ELR (cell line): ENCODE results near the gene FN1.

Experiments used
- DNase-seq: peaks from one replicate; pipeline ENCODE4 v3.0.0-alpha.2; 2015; ENCODE audit warnings: low read depth

FN1 gene

DNA sequence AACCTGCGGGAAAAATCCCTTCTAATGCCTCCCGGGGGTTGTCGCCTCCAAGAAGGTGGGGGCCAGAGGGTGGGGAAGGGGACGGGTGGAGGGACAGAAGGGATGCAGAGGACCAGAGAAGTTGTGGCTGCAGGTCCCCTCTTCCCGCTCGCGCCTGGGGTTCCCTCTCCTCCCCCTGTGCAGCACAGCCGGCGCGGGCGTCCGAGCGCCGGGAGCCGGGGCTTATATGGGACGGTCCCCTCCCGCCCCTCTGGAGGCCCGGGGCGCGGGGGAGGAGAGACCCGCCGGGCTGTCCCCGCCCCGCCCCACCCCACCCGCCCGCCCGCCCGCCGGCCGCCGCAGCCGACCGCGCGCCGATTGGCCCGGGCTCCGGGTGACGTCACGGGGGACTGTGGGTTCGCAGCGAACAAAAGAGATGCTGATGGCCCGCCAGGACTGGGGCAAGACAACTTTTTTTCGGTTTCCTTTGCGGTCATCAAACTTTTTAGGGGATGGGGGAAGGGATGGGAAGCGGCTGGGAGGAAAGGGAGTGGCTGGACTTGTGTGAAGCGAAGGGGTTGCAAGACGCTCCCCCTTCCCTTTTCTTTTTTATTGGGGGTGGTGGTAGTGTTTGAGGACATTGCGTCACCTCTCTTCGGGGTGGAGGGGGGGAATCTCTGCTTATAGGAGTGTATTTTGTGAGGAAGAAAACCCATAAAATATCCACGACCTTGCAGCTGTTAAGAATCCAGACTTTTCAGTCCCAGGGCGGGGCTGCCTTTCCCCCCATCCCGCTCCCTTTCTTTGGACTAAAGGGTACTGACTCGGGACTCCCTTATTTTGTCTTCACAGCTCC lies at the start of gene FN1:
Gene FN1 (minus strand): TSS at position 199 of the 835 bp plus-strand sequence. CDS start 266 bp downstream, outside the sequence.
- peak; percentile 96 for DNase-seq

DNA sequence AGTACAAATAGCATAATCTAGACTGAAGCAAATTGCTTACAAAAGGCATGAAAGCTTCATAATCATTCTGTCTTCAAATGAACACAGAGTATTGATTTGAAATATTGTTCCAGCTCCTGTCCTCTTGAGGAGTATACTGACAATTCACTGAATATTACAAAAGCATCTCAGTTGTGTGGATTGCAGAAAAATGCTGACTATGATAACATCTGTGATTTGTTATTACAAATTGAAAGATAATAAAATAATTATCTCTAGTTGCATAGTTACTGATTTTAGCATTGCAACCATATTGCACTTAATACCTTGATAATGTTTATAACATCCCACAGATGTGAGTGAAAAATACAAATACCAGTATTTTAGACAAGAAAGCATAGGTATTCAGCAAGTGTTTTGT lies 49.2 kb upstream of the FN1 start:
- no peak for DNase-seq

- DNase-seq = no peak
Measured at GRCh38 chr2:215484570-215484969, 48.7 kb upstream of the FN1 start.

DNA sequence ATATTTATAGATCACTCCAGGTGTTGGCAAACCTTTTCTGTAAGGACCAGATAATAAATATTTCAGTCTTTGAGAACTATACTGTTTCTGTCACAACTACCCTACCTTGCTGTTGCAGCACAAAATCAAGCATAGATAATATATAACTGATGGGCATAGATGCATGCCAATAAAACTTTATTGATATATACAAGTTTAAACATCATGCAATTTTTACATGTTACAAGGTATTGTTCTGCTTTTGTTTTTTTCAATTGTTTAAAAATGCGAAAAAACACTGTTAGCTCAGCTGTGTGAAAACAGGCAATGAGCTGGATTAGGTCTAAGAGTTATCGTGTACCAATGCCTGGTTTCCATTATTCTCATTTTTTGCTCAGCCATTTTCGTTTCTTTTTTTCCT lies 47.6 kb upstream of the FN1 start:
- DNase-seq = no peak

DNA sequence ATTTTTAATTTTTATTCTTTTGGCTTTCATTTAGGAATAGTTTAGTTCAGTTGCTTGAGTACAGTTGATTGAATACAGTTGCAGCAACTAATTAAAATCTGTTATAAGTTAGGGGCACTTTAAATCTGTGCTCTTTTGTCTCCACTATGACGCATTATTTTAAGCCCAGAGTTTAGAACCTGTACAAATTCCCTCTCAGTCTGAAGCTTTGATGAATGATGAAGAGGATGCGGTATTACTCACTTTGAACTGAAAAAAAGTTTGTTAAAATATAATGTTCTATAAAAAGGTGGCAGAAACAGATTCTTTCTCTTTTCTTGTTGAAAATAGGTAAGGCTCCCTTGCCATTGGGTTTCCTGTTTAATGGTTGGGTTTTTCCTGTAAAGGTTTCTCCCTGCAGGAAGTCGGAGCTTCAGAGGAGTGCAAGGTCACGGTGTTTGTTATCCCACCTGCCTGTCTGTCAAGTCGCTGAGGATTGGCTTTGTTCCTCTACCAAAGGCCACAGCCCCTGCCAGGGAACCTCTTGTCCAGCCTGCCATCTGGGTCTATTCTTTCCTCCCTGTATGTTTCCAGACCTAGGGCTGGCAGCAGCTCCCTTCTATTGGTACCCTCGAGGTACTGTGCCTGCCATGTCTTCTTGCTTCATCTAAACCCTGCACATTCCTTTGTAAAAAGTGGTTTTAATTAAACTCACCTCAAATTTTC lies 43.8 kb upstream of the FN1 start:
- no peak for DNase-seq

GRCh38 chr2:215479121-215479520 lies 43.3 kb upstream of the FN1 start:
- DNase-seq = no peak

- peak; percentile 44 for DNase-seq
Measured at GRCh38 chr2:215476424-215476823, 40.6 kb upstream of the FN1 start.

- no peak for DNase-seq
Measured at GRCh38 chr2:215466097-215466909, 30.4 kb upstream of the FN1 start.

DNA sequence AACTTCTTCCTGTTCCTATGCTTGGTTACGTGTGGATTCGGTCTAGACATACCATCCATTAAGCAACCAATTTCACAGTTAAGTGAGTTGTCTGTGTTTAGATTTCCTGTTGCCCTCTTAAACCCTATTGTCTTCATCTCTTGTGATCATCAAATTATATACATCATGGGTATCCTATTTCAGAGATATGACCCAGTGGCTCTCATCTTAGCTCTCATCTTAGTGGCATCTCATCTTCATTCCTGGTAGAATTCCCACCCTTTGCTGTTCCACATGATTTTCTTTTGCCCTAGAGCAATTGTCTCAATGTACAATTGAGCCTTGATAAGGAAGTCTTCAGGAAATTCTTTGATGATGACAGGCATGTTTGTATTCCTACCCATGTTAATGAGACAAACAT lies 29.4 kb upstream of the FN1 start:
- peak; percentile 74 for DNase-seq

- peak; percentile 82 for DNase-seq
Measured at GRCh38 chr2:215461836-215462532, 26.1 kb upstream of the FN1 start.

DNA sequence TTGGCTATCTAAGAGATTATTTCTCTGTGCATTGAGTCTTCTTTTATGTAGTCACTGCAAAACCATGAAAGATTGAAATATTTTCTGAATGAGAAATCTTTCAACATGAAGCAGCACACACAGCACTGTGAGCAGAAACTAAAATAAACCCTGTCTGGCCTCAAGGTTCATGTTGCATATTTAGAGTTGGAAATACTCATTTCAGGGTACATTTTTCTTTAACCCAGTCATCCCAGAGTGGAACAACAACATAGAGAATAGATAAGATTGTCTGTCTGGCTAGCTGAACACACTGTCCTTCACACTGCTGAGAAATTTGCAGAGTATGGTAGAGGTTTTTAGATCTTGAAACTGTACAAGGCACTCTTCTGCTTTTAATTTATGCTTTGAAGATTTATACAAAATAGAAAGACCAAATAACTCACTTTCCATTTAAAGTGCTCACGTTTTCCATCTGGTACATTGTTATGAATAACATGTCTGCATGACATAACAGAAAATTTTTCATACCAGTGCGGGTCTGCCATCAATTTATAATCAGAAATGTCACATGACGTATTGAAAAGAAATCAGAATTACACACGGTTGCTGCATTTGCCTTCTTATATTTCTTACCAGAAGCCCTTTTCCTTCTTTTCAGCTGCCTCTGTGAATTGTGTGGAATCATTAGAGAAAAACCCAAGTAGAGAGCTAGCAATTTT lies 25.0 kb upstream of the FN1 start:
- DNase-seq = peak; percentile 93

GRCh38 chr2:215455958-215456357 lies 20.1 kb upstream of the FN1 start:
- no peak for DNase-seq

- DNase-seq = peak; percentile 59
Measured at GRCh38 chr2:215454519-215455246, 18.8 kb upstream of the FN1 start.

- DNase-seq = no peak
Measured at GRCh38 chr2:215452725-215453124, 16.9 kb upstream of the FN1 start.

GRCh38 chr2:215451012-215451756 lies 15.3 kb upstream of the FN1 start:
- DNase-seq = no peak

- DNase-seq = no peak
Measured at GRCh38 chr2:215450188-215451011, 14.5 kb upstream of the FN1 start.

DNA sequence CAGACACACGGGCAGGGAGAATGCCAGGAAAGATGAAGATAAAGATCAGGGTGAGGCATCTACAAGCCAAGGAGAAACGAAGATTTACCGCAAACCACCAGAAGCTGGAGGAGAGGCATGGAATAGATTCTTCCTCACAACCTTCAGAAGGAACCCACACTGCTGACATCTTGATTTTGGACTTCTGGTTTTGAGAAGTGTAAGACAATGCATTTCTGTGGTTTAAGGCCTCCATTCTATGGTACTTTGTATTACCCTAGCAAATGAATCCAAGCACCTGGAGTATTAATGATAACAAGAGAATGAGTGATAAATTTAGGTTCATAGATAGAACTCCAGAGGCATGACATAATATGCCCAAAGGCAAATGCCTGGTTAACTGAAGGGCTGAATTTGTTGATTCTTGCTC lies 11.8 kb upstream of the FN1 start:
- DNase-seq = no peak

DNA sequence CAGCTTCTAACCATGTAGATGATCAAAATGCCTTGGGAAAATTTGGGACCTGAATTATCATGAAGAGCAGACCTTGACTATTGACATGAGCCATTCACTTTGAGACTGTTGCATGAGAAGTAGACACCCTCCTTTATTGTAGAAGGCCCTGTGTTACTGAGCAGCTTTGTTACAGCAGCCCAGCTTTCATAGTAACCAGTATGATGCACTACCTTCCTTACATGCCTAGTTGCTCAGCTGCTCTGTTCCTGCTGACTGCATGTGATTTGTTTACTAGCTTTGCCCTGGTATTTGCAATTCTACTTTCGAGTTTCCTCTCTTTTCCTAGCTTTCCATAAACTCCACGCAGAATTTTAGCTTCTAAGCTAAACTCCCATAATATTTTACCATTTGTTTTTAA lies 11.2 kb upstream of the FN1 start:
- no peak for DNase-seq

DNA sequence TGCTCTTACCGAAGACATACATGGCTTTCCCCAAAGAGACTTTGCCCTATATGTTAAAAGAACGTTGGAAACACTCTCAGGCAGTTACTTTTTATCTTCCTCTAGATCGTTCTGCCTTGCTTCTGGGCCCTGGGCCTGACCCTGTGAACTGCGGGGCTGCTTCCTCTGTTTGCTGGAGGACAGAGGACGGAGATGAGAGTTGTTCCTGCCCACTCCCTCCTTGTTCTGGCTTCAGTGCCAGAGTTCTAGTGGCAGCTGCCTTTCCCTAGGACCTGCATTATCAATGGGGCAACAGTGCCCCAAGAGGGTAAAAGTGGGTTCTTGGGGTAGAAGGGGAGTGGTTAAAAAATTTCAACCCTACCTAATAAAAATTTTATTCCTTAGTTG lies 6.5 kb upstream of the FN1 start:
- no peak for DNase-seq
